GM19193 (cell line): ENCODE data around the gene PPP1R36.

Experiments
- POLR2A ChIP-seq: IDR thresholded peaks from 4 replicates; pipeline ENCODE4 v1.6.1; 2011; ENCODE audit not compliant: insufficient read depth, insufficient read length; ENCODE audit errors: extremely low read depth

The PPP1R36 gene

GRCh38 chr14:64541972-64542835 lies 7.6 kb upstream of the PPP1R36 start:
- no peak for TF ChIP-seq POLR2A

DNA sequence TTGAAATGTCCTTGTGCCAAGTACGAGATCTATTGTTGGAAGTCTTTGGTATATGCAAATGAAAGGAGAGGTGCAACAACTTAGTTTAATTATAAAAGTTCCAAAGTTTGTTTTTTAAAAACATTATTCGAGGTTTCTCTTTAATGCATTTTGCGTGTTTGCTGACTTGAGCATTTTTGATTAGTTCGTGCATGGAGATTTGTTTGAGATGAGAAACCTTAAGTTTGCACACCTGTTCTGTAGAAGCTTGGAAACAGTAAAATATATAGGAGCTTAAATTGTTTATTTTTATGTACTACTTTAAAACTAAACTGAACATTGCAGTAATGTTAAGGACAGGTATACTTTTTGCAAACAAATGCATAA lies 6.9 kb upstream of the PPP1R36 start:
- no peak for TF ChIP-seq POLR2A

DNA sequence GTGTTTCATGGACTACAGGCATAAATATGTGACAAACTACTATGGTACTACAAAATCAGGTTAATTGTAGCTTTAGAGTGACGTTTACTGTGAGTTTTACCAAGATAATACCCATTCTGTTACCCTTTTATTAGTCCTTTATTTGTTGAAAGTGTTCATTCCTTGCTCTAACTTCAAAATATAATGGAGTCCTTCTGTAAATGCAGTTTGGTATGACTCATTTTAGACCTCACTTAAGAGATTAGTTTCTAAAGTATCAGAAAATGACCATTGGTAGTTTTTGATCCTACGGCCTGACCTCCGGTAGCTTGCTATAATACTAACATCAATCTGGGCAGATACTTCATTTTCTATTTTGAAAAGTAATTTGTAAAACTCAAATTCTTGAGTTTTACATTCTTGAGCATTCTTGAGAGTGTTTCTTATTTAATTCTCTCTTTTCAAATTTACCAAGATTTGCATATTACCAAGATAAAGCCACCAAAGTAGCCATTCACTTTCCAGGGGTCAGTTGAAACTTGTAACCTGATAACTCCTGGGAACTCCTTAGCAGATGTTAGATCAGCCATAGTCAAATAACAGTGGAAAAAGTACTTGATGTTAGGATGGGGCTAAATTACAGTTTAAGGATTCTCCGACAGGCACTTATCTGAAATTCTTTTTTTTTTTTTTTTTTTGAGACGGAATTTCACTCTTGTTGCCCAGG lies 5.0 kb upstream of the PPP1R36 start:
- no peak for TF ChIP-seq POLR2A

GRCh38 chr14:64549016-64549415 lies 745 bp upstream of the PPP1R36 start:
- no peak for TF ChIP-seq POLR2A

GRCh38 chr14:64550621-64551333 lies 1.0 kb downstream of the PPP1R36 start:
- TF ChIP-seq POLR2A = no peak

GRCh38 chr14:64554556-64554955 lies 4.8 kb downstream of the PPP1R36 start:
- TF ChIP-seq POLR2A = no peak

DNA sequence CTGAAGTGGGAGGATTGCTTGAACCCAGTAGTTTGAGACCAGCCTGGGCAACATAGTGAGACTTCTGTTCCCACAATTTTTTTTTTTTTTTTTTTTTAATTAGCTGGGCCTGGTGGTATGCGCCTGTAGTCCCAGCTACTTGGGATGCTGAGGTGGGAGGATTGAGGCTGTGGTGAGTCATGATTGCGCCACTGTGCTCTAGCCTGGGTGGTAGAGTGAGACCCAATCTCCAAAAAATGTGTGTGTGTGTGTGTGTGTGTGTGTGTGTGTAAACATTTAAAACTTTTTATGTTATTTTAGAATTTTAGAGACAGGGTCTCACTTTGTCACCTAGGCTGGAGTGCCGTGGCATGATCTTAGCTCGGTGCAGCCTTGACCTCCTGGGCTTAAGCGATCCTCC lies 6.8 kb downstream of the PPP1R36 start:
- TF ChIP-seq POLR2A = no peak

GRCh38 chr14:64561631-64562030 lies 11.9 kb downstream of the PPP1R36 start:
- TF ChIP-seq POLR2A = no peak

GRCh38 chr14:64562436-64562835 lies 12.7 kb downstream of the PPP1R36 start:
- no peak for TF ChIP-seq POLR2A

DNA sequence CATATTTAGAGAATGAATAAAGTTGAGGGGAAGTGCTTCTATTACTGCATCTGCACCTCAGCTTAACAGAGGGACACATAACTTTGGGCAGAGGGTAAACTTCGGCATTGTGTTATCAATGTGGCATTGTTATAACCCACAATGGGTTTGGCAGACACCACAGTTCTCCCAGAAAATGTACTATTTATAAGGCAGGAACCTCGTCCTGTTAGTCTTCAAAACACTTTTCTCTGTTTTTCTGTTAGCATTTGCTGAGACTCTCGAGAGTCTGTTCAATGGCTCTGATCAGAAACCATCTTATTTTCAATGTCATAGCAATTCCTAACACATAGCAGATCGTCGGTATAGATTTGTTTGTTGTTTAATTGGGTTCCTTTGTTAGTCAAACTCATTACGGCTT lies 13.9 kb downstream of the PPP1R36 start:
- TF ChIP-seq POLR2A = no peak

GRCh38 chr14:64566651-64567122 lies 16.9 kb downstream of the PPP1R36 start:
- TF ChIP-seq POLR2A = no peak

GRCh38 chr14:64569138-64569631 lies 19.4 kb downstream of the PPP1R36 start:
- TF ChIP-seq POLR2A = no peak

GRCh38 chr14:64572386-64573104 lies 22.8 kb downstream of the PPP1R36 start:
- no peak for TF ChIP-seq POLR2A

GRCh38 chr14:64573109-64573508 lies 23.3 kb downstream of the PPP1R36 start:
- TF ChIP-seq POLR2A = no peak
